Osteocyte (in vitro differentiated cells): Measurements from ENCODE around the gene ARHGEF7. TPM values are rescaled to one million over a fixed set of nuclear protein-coding genes. Genes with fewer than 3 reads are reported as not detected.
"Not testable (repeated sequence)": the region's sequence is repeated elsewhere in the genome, so short reads cannot be mapped to it uniquely, and the experiment has no call there.

ENCODE experiments used
- DNase-seq: peaks from one replicate; pipeline ENCODE4 v3.0.0; 2021; ENCODE audit warnings: mixed read lengths; ENCODE audit not compliant: unreplicated experiment; ENCODE audit errors: extremely low spot score
- H3K27ac Mint-ChIP-seq: one replicate; pipeline ENCODE4 v1.8.0; 2021; ENCODE audit warnings: mild to moderate bottlenecking, mixed read lengths; ENCODE audit not compliant: unreplicated experiment
- H3K27me3 Mint-ChIP-seq: one replicate; pipeline ENCODE4 v1.8.0; 2021; ENCODE audit warnings: mixed read lengths; ENCODE audit not compliant: unreplicated experiment
- H3K36me3 Mint-ChIP-seq: one replicate; pipeline ENCODE4 v1.8.0; 2021; ENCODE audit warnings: mixed read lengths; ENCODE audit not compliant: unreplicated experiment
- H3K4me1 Mint-ChIP-seq: one replicate; pipeline ENCODE4 v1.8.0; 2021; ENCODE audit warnings: mixed read lengths; ENCODE audit not compliant: unreplicated experiment
- H3K4me3 Mint-ChIP-seq: one replicate; pipeline ENCODE4 v1.8.0; 2021; ENCODE audit warnings: mild to moderate bottlenecking, moderate library complexity, mixed read lengths; ENCODE audit not compliant: unreplicated experiment
- H3K9me3 Mint-ChIP-seq: one replicate; pipeline ENCODE4 v1.8.0; 2021; ENCODE audit warnings: mixed read lengths; ENCODE audit not compliant: unreplicated experiment
- long read RNA-seq: library from polyadenylated mRNA; unstranded; transcript quantifications from one replicate; pipeline ENCODE4 v2.0.0, GENCODE V29; 2021
- total RNA-seq: library from RNA; stranded (reverse); gene quantifications from 2 replicates; pipeline ENCODE4 v1.2.1, GENCODE V29; 2021
- TF ChIP-seq, protein P1 (sequence below): fragments of 200-600 bp; sonication (generic); IDR thresholded peaks from 2 replicates; pipeline ENCODE4 v1.5.0; 2021; ENCODE audit warnings: antibody characterized with exemption, mild to moderate bottlenecking, moderate library complexity

Gene ARHGEF7, protein sequence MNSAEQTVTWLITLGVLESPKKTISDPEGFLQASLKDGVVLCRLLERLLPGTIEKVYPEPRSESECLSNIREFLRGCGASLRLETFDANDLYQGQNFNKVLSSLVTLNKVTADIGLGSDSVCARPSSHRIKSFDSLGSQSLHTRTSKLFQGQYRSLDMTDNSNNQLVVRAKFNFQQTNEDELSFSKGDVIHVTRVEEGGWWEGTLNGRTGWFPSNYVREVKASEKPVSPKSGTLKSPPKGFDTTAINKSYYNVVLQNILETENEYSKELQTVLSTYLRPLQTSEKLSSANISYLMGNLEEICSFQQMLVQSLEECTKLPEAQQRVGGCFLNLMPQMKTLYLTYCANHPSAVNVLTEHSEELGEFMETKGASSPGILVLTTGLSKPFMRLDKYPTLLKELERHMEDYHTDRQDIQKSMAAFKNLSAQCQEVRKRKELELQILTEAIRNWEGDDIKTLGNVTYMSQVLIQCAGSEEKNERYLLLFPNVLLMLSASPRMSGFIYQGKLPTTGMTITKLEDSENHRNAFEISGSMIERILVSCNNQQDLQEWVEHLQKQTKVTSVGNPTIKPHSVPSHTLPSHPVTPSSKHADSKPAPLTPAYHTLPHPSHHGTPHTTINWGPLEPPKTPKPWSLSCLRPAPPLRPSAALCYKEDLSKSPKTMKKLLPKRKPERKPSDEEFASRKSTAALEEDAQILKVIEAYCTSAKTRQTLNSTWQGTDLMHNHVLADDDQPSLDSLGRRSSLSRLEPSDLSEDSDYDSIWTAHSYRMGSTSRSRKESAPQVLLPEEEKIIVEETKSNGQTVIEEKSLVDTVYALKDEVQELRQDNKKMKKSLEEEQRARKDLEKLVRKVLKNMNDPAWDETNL
- 119 and 125 TPM in 2 replicates for total RNA-seq
- long read RNA-seq, partial matches to known transcripts, result 48 of 67 reads
- long read RNA-seq, other reads (novel, unspliced or antisense), result 19 of 67 reads

DNA sequence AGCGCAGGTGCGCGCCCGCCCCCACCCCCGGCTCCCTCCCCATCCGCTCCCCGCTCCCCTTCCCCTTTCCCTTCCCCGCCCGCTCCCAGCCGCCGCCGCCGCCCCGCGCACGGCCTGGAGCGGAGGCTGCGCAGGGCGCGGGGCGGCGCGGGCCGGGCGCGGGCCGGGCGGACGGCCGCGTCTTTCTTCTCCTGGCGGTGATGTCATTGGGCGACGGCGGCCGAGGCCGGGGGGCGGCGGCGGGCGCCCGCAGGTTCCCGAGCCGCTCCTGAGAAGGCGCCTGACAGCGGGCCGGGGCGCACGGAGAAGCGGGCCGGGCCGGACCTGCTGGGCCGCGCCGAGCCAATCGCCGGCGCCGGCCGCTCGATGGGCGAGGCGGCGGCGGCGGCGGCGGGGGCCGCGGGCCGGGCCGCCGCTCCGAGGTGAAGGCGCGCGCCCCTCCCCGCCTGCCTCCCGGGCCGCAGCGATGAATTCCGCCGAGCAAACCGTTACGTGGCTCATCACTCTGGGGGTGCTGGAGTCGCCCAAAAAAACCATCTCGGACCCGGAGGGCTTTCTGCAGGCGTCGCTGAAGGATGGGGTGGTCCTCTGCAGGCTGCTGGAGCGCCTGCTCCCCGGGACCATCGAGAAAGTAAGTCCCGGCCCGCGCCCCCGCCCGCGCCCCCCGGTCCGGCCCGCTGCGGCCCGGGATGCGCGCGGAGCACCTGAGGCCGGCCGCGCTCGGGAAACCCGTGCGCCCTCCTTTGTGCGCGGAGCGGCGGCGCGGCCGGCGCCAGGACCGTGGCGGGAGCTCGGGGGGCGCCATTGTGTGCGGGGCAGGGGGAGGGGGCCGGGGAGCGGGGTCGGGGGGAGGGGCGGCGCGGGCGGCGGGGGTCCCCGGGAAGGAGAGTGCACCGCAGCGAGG lies at the start of gene ARHGEF7:
ARHGEF7 (plus strand) TSS at position 250 of the 904 bp plus-strand sequence; CDS start at position 467, 217 bp downstream.
- TF ChIP-seq, protein P1, sequence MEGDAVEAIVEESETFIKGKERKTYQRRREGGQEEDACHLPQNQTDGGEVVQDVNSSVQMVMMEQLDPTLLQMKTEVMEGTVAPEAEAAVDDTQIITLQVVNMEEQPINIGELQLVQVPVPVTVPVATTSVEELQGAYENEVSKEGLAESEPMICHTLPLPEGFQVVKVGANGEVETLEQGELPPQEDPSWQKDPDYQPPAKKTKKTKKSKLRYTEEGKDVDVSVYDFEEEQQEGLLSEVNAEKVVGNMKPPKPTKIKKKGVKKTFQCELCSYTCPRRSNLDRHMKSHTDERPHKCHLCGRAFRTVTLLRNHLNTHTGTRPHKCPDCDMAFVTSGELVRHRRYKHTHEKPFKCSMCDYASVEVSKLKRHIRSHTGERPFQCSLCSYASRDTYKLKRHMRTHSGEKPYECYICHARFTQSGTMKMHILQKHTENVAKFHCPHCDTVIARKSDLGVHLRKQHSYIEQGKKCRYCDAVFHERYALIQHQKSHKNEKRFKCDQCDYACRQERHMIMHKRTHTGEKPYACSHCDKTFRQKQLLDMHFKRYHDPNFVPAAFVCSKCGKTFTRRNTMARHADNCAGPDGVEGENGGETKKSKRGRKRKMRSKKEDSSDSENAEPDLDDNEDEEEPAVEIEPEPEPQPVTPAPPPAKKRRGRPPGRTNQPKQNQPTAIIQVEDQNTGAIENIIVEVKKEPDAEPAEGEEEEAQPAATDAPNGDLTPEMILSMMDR, result no peak
- Mint-ChIP-seq H3K4me1 (peaks cover 50% of the 10 kb centered on the region), H3K4me3 (peak within 1 kb of the TSS; percentile 91), H3K27me3 (peaks cover 9% of the 10 kb centered on the region), H3K9me3 (peaks cover 4% of the 10 kb centered on the region), H3K27ac (peak within 1 kb of the TSS; percentile 100), H3K36me3 (peaks cover 6% of the 10 kb centered on the region)
- DNase-seq, result no peak

DNA sequence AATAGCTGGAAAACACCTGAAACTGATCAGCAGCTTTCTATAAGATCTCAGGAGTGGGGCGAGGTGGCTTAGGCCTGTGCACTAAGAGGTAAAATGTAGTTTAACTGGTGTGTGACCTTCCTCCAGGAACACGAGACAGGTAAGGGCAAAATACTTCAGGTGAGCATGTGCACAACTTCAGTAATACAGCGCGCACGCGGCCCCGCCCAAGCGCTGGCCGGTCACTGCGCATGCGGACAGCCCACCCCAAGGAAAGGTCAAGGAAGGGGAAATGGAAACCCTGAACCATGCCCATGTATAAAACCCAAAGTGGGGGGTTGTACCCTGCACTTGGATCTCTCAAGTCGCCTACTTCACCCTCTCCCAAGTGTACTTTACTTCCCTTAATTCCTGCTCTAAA lies 49.4 kb upstream of the ARHGEF7 start:
- H3K4me3 Mint-ChIP-seq, result no peak overlapping the region

DNA sequence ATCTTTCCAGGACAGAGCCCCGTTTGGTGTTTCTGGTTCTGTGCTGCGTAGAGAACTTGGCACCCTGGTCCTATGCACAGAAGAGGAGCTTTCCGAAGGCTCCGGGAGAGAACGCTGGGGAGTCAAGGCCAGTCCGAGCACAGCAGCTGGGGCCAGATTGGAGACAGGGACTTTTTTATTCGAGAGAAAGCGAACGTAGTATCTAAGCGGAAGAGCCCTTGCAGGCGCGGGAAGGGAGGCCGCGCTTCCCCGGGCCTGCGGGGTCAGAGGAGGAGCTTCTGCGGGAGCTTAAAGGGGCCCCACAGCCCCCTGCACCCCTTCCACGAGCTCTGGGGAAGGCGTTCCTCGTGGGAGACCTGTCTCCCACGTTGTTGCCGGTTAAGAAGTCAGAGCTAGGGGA lies 48.6 kb upstream of the ARHGEF7 start:
- no peak for DNase-seq
- no peaks in the 10 kb centered on the region for H3K27me3 Mint-ChIP-seq
- H3K9me3 Mint-ChIP-seq, result peaks cover 6% of the 10 kb centered on the region
- H3K4me1 Mint-ChIP-seq, result peaks cover 9% of the 10 kb centered on the region
- TF ChIP-seq, protein P1, result no peak
- peak overlapping the region; percentile 84 for H3K4me3 Mint-ChIP-seq
- no peaks in the 10 kb centered on the region for H3K36me3 Mint-ChIP-seq
- H3K27ac Mint-ChIP-seq, result no peak overlapping the region

More for the DNA sequence above, 49.4 kb upstream of the ARHGEF7 start:
- Mint-ChIP-seq H3K27me3 (no peaks in the 10 kb centered on the region), H3K4me1 (peaks cover 9% of the 10 kb centered on the region), H3K36me3 (no peaks in the 10 kb centered on the region), H3K9me3 (peaks cover 3% of the 10 kb centered on the region), H3K27ac (no peak overlapping the region)
- DNase-seq, result no peak
- TF ChIP-seq, protein P1, result no peak

DNA sequence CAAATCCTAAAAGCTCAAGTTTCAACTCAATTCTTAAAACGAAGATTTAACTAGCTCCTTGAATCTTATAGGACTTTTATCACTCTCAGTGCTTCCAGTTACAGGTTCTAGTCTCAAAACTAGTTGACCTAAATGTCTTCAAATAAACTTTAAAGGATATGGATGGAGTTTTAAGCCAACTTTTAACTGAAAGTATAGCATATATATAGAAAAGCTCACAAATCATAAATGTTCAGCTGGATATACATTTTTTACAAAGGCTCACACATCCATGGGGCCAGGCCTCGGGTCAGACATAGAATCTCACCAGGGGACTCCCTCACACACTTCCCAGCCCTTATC lies 47.1 kb upstream of the ARHGEF7 start:
- Mint-ChIP-seq H3K9me3 (peaks cover 13% of the 10 kb centered on the region), H3K4me3 (peak overlapping the region; percentile 84), H3K4me1 (peaks cover 14% of the 10 kb centered on the region), H3K27me3 (no peaks in the 10 kb centered on the region), H3K27ac (peak overlapping the region; percentile 35), H3K36me3 (no peaks in the 10 kb centered on the region)
- TF ChIP-seq, protein P1, result peak; percentile 11
- no peak for DNase-seq

DNA sequence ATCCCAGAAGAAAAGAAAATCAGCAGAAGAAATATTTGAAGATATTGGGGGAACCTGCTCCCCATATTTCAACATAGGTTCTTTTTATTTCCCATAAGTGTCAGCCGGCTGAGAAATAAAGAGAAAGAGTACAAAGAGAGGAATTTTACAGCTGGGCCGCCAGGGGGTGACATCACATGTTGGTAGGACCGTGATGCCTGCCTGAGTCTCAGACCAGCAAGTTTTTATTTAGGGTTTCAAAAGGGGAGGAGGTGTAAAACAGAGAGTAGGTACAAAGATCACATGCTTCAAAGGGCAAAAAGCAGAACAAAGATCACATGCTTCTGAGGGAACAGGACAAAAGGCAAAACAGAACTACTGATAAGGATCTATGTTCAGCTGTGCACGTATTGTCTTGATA lies 44.0 kb upstream of the ARHGEF7 start:
- not testable (repeated sequence) for H3K36me3 Mint-ChIP-seq, H3K27ac Mint-ChIP-seq, DNase-seq, H3K27me3 Mint-ChIP-seq, H3K4me3 Mint-ChIP-seq
- Mint-ChIP-seq H3K4me1 (peaks cover 20% of the 10 kb centered on the region), H3K9me3 (peaks cover 33% of the 10 kb centered on the region)

DNA sequence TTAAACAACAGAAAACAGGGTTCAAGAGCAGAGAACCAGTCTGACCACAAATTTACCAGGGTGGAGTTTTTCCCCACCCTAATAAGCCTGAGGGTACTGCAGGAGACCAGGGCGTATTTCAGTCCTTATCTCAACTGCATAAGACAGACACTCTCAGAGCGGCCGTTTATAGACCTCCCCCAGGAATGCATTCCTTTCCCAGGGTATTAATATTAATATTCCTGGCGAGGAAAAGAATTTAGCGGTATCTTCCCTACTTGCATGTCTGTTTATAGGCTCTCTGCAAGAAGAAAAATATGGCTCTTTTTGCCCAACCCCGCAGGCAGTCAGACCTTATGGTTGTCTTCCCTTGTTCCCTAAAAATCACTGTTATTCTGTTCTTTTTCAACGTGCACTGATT lies 43.6 kb upstream of the ARHGEF7 start:
- Mint-ChIP-seq H3K9me3 (peaks cover 33% of the 10 kb centered on the region), H3K4me1 (peaks cover 17% of the 10 kb centered on the region)
- not testable (repeated sequence) for H3K27ac Mint-ChIP-seq, H3K36me3 Mint-ChIP-seq, H3K27me3 Mint-ChIP-seq, H3K4me3 Mint-ChIP-seq, DNase-seq
